Measurements from ENCODE around the gene PDGFD. TPM values are rescaled to one million over a fixed set of nuclear protein-coding genes. Genes with fewer than 3 reads are reported as not detected.

Gene PDGFD
- polyA plus RNA-seq, 1 of the 3 experiments (the other 2 are of a cell fraction), result 4.8 TPM

DNA sequence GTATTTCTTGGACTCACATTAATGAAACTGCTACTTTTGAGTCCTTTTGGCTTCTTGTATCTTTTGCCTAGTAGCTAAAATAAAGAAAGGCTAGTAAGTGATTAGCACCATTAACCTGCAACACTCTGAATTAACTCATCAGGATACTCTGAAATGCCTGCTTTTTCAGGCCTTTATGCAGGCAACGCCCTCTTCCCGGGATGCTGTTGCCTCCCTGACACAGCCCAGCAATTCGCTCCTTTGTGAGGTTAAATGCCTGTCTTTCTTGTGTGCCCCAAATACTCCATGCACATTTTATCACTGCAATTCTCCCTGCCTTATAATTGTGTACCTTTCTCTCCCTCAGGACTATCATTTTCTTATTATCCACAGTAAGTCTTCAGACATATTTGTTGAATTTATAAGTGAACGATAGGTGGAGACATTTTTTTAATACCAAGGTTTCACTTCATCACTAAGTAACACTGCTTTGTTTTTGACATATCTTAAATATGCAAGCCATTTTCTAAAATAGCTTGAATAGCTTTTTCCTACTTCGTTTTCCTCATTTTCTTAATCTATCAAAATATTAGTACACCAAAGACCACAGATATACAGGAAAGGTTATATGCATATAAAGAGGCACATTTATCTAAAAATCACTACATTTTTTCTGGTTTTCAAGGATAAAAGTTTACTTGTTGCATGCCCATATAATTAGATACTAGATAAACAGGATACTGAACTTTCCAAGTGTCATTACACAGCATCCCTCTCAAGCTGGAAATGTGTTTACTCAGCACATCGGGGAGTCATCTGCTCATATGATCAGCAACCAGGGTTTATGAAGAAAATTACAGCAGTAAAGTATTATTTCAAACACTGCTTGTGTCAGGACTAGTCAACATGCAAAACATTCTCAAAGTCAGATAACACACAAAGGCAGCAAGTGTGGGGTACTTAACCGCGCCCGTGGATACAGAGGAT is 176.0 kb downstream of the PDGFD start:
- CTCF ChIA-PET, result no interaction called here
- no peak overlapping the region for H3K9ac ChIP-seq
- H3K9me2 ChIP-seq, result no peaks in the 10 kb centered on the region
- no peaks in the 10 kb centered on the region for H3K27me3 ChIP-seq (ENCODE audit: insufficient read depth)
- WGBS (ENCODE audit: low lambda C conversion rate), result 96% methylated on average over 9 of the region's 9 CpGs
- DNase-seq, result no peak
- no peaks in the 10 kb centered on the region for H4K20me1 ChIP-seq (ENCODE audit: insufficient read depth)
- H3K27ac ChIP-seq (ENCODE audit: low read depth in 2 of 2, low read length in 1 of 2), result no peak overlapping the region
- H2AFZ ChIP-seq (ENCODE audit: low read depth), result no peak overlapping the region
- POLR2A ChIA-PET, result no interaction called here
- H3K4me2 ChIP-seq, result no peak overlapping the region
- no peaks in the 10 kb centered on the region for H3K36me3 ChIP-seq (replicated peaks in 1 of 2; ENCODE audit: control insufficient read depth in 1 of 2, insufficient read depth in 2 of 2, low read length in 1 of 2)
- no peaks in the 10 kb centered on the region for H3K9me3 ChIP-seq
- no peaks in the 10 kb centered on the region for H3K79me2 ChIP-seq (ENCODE audit: insufficient read depth)
- H3K4me1 ChIP-seq (ENCODE audit: control insufficient read depth in 1 of 2, insufficient read depth in 2 of 2, low read depth in 1 of 2, low read length in 1 of 2), result peaks cover 0 to 6% of the 10 kb centered on the region in 2 experiments; a peak in 1 of 4 replicates
- no peaks in the 10 kb centered on the region for H3F3A ChIP-seq (replicated peaks; ENCODE audit: insufficient read depth)
- H3K4me3 ChIP-seq (ENCODE audit: low read depth in 2 of 2, low read length in 1 of 2), result no peak overlapping the region
- TF ChIP-seq SIN3A (IDR thresholded peaks at IDR 0.05; ENCODE audit: borderline replicate concordance, low read depth, low read length), result no peak
- no peak for TF ChIP-seq FOSL2 (IDR thresholded peaks at IDR 0.05; ENCODE audit: borderline replicate concordance, low read depth)
- no peak for TF ChIP-seq ELF1 (IDR thresholded peaks at IDR 0.05)
- no peak for TF ChIP-seq RCOR1 (IDR thresholded peaks at IDR 0.05; ENCODE audit: low read length)
- no peak for TF ChIP-seq POLR2AphosphoS5 (IDR thresholded peaks at IDR 0.05; ENCODE audit: low read depth, low read length)
- TF ChIP-seq, protein P1, sequence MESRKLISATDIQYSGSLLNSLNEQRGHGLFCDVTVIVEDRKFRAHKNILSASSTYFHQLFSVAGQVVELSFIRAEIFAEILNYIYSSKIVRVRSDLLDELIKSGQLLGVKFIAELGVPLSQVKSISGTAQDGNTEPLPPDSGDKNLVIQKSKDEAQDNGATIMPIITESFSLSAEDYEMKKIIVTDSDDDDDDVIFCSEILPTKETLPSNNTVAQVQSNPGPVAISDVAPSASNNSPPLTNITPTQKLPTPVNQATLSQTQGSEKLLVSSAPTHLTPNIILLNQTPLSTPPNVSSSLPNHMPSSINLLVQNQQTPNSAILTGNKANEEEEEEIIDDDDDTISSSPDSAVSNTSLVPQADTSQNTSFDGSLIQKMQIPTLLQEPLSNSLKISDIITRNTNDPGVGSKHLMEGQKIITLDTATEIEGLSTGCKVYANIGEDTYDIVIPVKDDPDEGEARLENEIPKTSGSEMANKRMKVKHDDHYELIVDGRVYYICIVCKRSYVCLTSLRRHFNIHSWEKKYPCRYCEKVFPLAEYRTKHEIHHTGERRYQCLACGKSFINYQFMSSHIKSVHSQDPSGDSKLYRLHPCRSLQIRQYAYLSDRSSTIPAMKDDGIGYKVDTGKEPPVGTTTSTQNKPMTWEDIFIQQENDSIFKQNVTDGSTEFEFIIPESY (IDR thresholded peaks at IDR 0.05; ENCODE audit: borderline replicate concordance, low read depth), result no peak
- TF ChIP-seq GABPA (IDR thresholded peaks at IDR 0.05; ENCODE audit: low read depth), result no peak
- no peak for TF ChIP-seq FOXM1 (IDR thresholded peaks at IDR 0.05; ENCODE audit: low read depth)
- no peak for TF ChIP-seq EZH2phosphoT487 (IDR thresholded peaks at IDR 0.05; ENCODE audit: borderline replicate concordance, low read depth)
- TF ChIP-seq, protein P2, sequence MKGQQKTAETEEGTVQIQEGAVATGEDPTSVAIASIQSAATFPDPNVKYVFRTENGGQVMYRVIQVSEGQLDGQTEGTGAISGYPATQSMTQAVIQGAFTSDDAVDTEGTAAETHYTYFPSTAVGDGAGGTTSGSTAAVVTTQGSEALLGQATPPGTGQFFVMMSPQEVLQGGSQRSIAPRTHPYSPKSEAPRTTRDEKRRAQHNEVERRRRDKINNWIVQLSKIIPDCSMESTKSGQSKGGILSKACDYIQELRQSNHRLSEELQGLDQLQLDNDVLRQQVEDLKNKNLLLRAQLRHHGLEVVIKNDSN (IDR thresholded peaks at IDR 0.05; ENCODE audit: borderline replicate concordance, low read depth), result no peak
- TF ChIP-seq SMC3 (IDR thresholded peaks at IDR 0.05; ENCODE audit: low read depth, low read length), result no peak
- no peak for TF ChIP-seq TAF1 (IDR thresholded peaks at IDR 0.05; ENCODE audit: borderline replicate concordance, low read depth, low read length)
- no peak for TF ChIP-seq YY1 (IDR thresholded peaks at IDR 0.05; ENCODE audit: low read depth)
- TF ChIP-seq RAD21 (IDR thresholded peaks at IDR 0.05; ENCODE audit: low read length), result no peak
- no peak for TF ChIP-seq CHD2 (IDR thresholded peaks at IDR 0.05; ENCODE audit: low read length, partially characterized antibody)
- no peak for TF ChIP-seq NRF1 (IDR thresholded peaks at IDR 0.05; ENCODE audit: low read depth, low read length)
- TF ChIP-seq, protein P3, sequence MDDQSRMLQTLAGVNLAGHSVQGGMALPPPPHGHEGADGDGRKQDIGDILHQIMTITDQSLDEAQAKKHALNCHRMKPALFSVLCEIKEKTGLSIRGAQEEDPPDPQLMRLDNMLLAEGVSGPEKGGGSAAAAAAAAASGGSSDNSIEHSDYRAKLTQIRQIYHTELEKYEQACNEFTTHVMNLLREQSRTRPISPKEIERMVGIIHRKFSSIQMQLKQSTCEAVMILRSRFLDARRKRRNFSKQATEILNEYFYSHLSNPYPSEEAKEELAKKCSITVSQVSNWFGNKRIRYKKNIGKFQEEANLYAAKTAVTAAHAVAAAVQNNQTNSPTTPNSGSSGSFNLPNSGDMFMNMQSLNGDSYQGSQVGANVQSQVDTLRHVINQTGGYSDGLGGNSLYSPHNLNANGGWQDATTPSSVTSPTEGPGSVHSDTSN (IDR thresholded peaks at IDR 0.05), result no peak
- no peak for TF ChIP-seq RFX5 (IDR thresholded peaks at IDR 0.05; ENCODE audit: low read length)
- TF ChIP-seq, protein P4, sequence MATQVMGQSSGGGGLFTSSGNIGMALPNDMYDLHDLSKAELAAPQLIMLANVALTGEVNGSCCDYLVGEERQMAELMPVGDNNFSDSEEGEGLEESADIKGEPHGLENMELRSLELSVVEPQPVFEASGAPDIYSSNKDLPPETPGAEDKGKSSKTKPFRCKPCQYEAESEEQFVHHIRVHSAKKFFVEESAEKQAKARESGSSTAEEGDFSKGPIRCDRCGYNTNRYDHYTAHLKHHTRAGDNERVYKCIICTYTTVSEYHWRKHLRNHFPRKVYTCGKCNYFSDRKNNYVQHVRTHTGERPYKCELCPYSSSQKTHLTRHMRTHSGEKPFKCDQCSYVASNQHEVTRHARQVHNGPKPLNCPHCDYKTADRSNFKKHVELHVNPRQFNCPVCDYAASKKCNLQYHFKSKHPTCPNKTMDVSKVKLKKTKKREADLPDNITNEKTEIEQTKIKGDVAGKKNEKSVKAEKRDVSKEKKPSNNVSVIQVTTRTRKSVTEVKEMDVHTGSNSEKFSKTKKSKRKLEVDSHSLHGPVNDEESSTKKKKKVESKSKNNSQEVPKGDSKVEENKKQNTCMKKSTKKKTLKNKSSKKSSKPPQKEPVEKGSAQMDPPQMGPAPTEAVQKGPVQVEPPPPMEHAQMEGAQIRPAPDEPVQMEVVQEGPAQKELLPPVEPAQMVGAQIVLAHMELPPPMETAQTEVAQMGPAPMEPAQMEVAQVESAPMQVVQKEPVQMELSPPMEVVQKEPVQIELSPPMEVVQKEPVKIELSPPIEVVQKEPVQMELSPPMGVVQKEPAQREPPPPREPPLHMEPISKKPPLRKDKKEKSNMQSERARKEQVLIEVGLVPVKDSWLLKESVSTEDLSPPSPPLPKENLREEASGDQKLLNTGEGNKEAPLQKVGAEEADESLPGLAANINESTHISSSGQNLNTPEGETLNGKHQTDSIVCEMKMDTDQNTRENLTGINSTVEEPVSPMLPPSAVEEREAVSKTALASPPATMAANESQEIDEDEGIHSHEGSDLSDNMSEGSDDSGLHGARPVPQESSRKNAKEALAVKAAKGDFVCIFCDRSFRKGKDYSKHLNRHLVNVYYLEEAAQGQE (IDR thresholded peaks at IDR 0.05; ENCODE audit: low read depth, low read length), result no peak
- no peak for TF ChIP-seq TEAD4 (IDR thresholded peaks at IDR 0.05; ENCODE audit: borderline replicate concordance, insufficient read depth)
